WTC11 (cell line): ENCODE data around the gene UTP3. TPM values are rescaled to one million over a fixed set of nuclear protein-coding genes. Genes with fewer than 3 reads are reported as not detected.
A peak's percentile ranks its signal among the peaks of the same experiment; 100 is the strongest.

Experiments used
- ATAC-seq: fragments of 200-7000 bp; cut with Tn5 transposase; 2 replicates; pipeline ENCODE4 v1.10.0; 2021; ENCODE audit warnings: mild to moderate bottlenecking, moderate library complexity
- CTCF ChIA-PET: fragments of 300-600 bp; sonication (Branson Sonifier 250); formaldehyde crosslinking; loops from one replicate; lab custom pipeline; 2021; ENCODE audit warnings: antibody characterized with exemption; lab: Charles Lee
- POLR2A ChIA-PET: fragments of 350-600 bp; sonication (Branson Sonifier 250); formaldehyde crosslinking; loops from one replicate; lab custom pipeline; 2021; ENCODE audit warnings: antibody characterized with exemption; lab: Charles Lee
- DNase-seq: peaks from one replicate; pipeline ENCODE4 v3.0.0; 2021; ENCODE audit warnings: low spot score
- H3K27ac Mint-ChIP-seq: 2 replicates; pipeline ENCODE4 v1.8.0; 2021; ENCODE audit warnings: mixed read lengths
- H3K27me3 Mint-ChIP-seq: 2 replicates; pipeline ENCODE4 v1.8.0; 2021; ENCODE audit warnings: low read depth, mild to moderate bottlenecking, moderate library complexity, mixed read lengths
- H3K36me3 Mint-ChIP-seq: 2 replicates; pipeline ENCODE4 v1.8.0; 2021; ENCODE audit warnings: mixed read lengths
- H3K4me1 Mint-ChIP-seq: 2 replicates; pipeline ENCODE4 v1.8.0; 2022; ENCODE audit warnings: mixed read lengths
- H3K4me3 Mint-ChIP-seq: 2 replicates; pipeline ENCODE4 v1.8.0; 2021; ENCODE audit warnings: mild to moderate bottlenecking, moderate library complexity, mixed read lengths
- H3K9me3 Mint-ChIP-seq: 2 replicates; pipeline ENCODE4 v1.8.0; 2021; ENCODE audit warnings: mixed read lengths
- ATF3 ChIP-seq: sonication (generic); formaldehyde crosslinking; conservative IDR thresholded peaks from 2 replicates; pipeline ENCODE4 v1.8.1; 2022; ENCODE audit warnings: mild to moderate bottlenecking, missing genetic modification reagents
- CDX4 ChIP-seq: fragments of 250-450 bp; sonication (Bioruptor Pico); IDR thresholded peaks from 2 replicates; pipeline ENCODE4 v1.9.0; 2021; ENCODE audit warnings: moderate library complexity, mild to moderate bottlenecking, inconsistent platforms, borderline replicate concordance
- E2F4 ChIP-seq: sonication (generic); formaldehyde crosslinking; IDR thresholded peaks from 2 replicates; pipeline ENCODE4 v1.8.1; 2022; ENCODE audit warnings: low read depth, mild to moderate bottlenecking, moderate library complexity, missing genetic modification reagents, borderline replicate concordance
- ESRRA ChIP-seq: sonication (generic); formaldehyde crosslinking; IDR thresholded peaks from 2 replicates; pipeline ENCODE4 v1.8.1; 2022; ENCODE audit warnings: mild to moderate bottlenecking, missing genetic modification reagents, borderline replicate concordance
- FOXJ3 ChIP-seq: sonication (generic); formaldehyde crosslinking; IDR thresholded peaks from 2 replicates; pipeline ENCODE4 v1.9.0; 2021; ENCODE audit warnings: missing genetic modification reagents, mild to moderate bottlenecking, borderline replicate concordance
- GABPB1 ChIP-seq: sonication (generic); formaldehyde crosslinking; IDR thresholded peaks from 2 replicates; pipeline ENCODE4 v1.8.1; 2023; ENCODE audit warnings: mild to moderate bottlenecking, missing genetic modification reagents
- HMGA2 ChIP-seq: fragments of 250-450 bp; sonication (Bioruptor Pico); IDR thresholded peaks from 2 replicates; pipeline ENCODE4 v1.4.0; 2021; ENCODE audit warnings: mild to moderate bottlenecking, moderate library complexity
- HMGXB4 ChIP-seq: sonication (generic); formaldehyde crosslinking; IDR thresholded peaks from 2 replicates; pipeline ENCODE4 v1.8.1; 2023; ENCODE audit warnings: mild to moderate bottlenecking, moderate library complexity, missing genetic modification reagents
- MLX ChIP-seq: sonication (generic); formaldehyde crosslinking; IDR thresholded peaks from 2 replicates; pipeline ENCODE4 v1.8.1; 2023; ENCODE audit warnings: mild to moderate bottlenecking, missing genetic modification reagents, moderate library complexity
- NFATC4 ChIP-seq: fragments of 250-450 bp; sonication (Bioruptor Pico); IDR thresholded peaks from 2 replicates; pipeline ENCODE4 v1.9.0; 2021; ENCODE audit warnings: mild to moderate bottlenecking
- STAT6 ChIP-seq: sonication (generic); formaldehyde crosslinking; conservative IDR thresholded peaks from 2 replicates; pipeline ENCODE4 v1.8.1; 2023; ENCODE audit warnings: mild to moderate bottlenecking, low read depth, missing genetic modification reagents, moderate library complexity
- TEAD4 ChIP-seq: sonication (generic); formaldehyde crosslinking; IDR thresholded peaks from 2 replicates; pipeline ENCODE4 v1.8.0; 2022; ENCODE audit warnings: mild to moderate bottlenecking, missing genetic modification reagents
- USF1 ChIP-seq: sonication (generic); formaldehyde crosslinking; IDR thresholded peaks from 2 replicates; pipeline ENCODE4 v1.8.0; 2022; ENCODE audit warnings: mild to moderate bottlenecking, missing genetic modification reagents
- ZBTB43 ChIP-seq: sonication (generic); formaldehyde crosslinking; IDR thresholded peaks from 2 replicates; pipeline ENCODE4 v1.8.1; 2023; ENCODE audit warnings: mild to moderate bottlenecking, missing genetic modification reagents
- ZNF423 ChIP-seq: fragments of 250-450 bp; sonication (Bioruptor Pico); IDR thresholded peaks from 2 replicates; pipeline ENCODE4 v2.1.2; 2022; ENCODE audit warnings: mild to moderate bottlenecking, moderate library complexity
- total RNA-seq: library from RNA; stranded (reverse); gene quantifications from 3 replicates; pipeline ENCODE4 v1.2.3, GENCODE V29; 2021

UTP3 gene
- total RNA-seq, 1 experiment from 2014 or later: 45.5 TPM

GRCh38 chr4:70722199-70722791, 34.0 kb downstream of the UTP3 start:
- DNase-seq (no peak), ATAC-seq (peak; percentile 34)
- ChIA-PET POLR2A (interaction anchor here (0.6 kb wide), 1 partner anchor 534 kb away, joined by 3 read pairs; no protein-coding TSS in a partner anchor), CTCF (interaction anchor here (1.4 to 3.8 kb wide), 5 partner anchors 13 to 116 kb away, joined by 3 to 23 read pairs (median 5); no protein-coding TSS in a partner anchor)
- TF ChIP-seq E2F4 (CRISPR knock-in tag): no peak
- no peak for TF ChIP-seq ZNF423 (CRISPR knock-in tag)
- TF ChIP-seq HMGXB4 (CRISPR knock-in tag): no peak
- no peak for TF ChIP-seq GABPB1
- TF ChIP-seq HMGA2 (CRISPR knock-in tag): no peak
- no peak for TF ChIP-seq NFATC4 (CRISPR knock-in tag)
- TF ChIP-seq USF1: no peak
- TF ChIP-seq ATF3 (CRISPR knock-in tag): no peak
- TF ChIP-seq FOXJ3 (CRISPR knock-in tag): no peak
- no peak for TF ChIP-seq CDX4
- Mint-ChIP-seq H3K27ac (peak overlapping the region; percentile 24), H3K27me3 (no peaks in the 10 kb centered on the region), H3K4me1 (peaks cover 16% of the 10 kb centered on the region), H3K36me3 (no peaks in the 10 kb centered on the region), H3K4me3 (no peak overlapping the region), H3K9me3 (no peaks in the 10 kb centered on the region)

GRCh38 chr4:70724463-70724862, 36.1 kb downstream of the UTP3 start:
- H3K36me3 Mint-ChIP-seq: no peaks in the 10 kb centered on the region
- peaks cover 17% of the 10 kb centered on the region for H3K4me1 Mint-ChIP-seq
- no peak for TF ChIP-seq ZBTB43 (CRISPR knock-in tag)
- no peak for TF ChIP-seq STAT6 (CRISPR knock-in tag)
- no peak for TF ChIP-seq MLX
- TF ChIP-seq FOXJ3 (CRISPR knock-in tag): no peak
- no peak for TF ChIP-seq TEAD4
- no peak for TF ChIP-seq ESRRA
- TF ChIP-seq, all 79 proteins: peak for 0
- ATAC-seq (no peak), DNase-seq (no peak)
- H3K27me3 Mint-ChIP-seq: no peaks in the 10 kb centered on the region
- ChIA-PET POLR2A (no interaction called here), CTCF (interaction anchor here (3.8 kb wide), 1 partner anchor 11 kb away, joined by 23 read pairs; no protein-coding TSS in a partner anchor)
- no peak overlapping the region for H3K27ac Mint-ChIP-seq
- H3K4me3 Mint-ChIP-seq: no peak overlapping the region
- no peaks in the 10 kb centered on the region for H3K9me3 Mint-ChIP-seq
